GM18505 (cell line): ENCODE results near the gene ASPG.

Source experiments
- ATAC-seq: cut with Tn5 transposase; IDR thresholded peaks from one replicate; pipeline ENCODE4 v1.9.1; 2021; ENCODE audit not compliant: unreplicated experiment
- POLR2A ChIP-seq: IDR thresholded peaks from 4 replicates; pipeline ENCODE4 v1.6.1; 2011; ENCODE audit warnings: borderline replicate concordance; ENCODE audit not compliant: insufficient read depth, insufficient read length; ENCODE audit errors: extremely low read depth

Gene ASPG

GRCh38 chr14:104100171-104101085, 14.9 kb downstream of the ASPG start:
- TF ChIP-seq POLR2A: no peak
- no peak for ATAC-seq

GRCh38 chr14:104101086-104101621, 15.7 kb downstream of the ASPG start:
- no peak for ATAC-seq
- no peak for TF ChIP-seq POLR2A

GRCh38 chr14:104101651-104102281, 16.3 kb downstream of the ASPG start:
- no peak for ATAC-seq
- no peak for TF ChIP-seq POLR2A

- no peak for TF ChIP-seq POLR2A
- ATAC-seq: no peak
These were observed 16.9 kb downstream of the ASPG start for GRCh38 chr14:104102282-104102914.

- no peak for ATAC-seq
- TF ChIP-seq POLR2A: no peak
These were observed 17.6 kb downstream of the ASPG start for GRCh38 chr14:104103061-104103445.

- TF ChIP-seq POLR2A: no peak
- ATAC-seq: no peak
These were observed 18.1 kb downstream of the ASPG start for GRCh38 chr14:104103446-104104075.

- no peak for ATAC-seq
- TF ChIP-seq POLR2A: no peak
These were observed 18.8 kb downstream of the ASPG start for GRCh38 chr14:104104076-104104901.

- no peak for TF ChIP-seq POLR2A
These were observed 19.7 kb downstream of the ASPG start for GRCh38 chr14:104105071-104105821.

GRCh38 chr14:104105822-104106470, 20.4 kb downstream of the ASPG start:
- TF ChIP-seq POLR2A: no peak
- no peak for ATAC-seq

More at GRCh38 chr14:104105071-104105821, 19.7 kb downstream of the ASPG start:
- no peak for ATAC-seq

- no peak for TF ChIP-seq POLR2A
- ATAC-seq: no peak
These were observed 21.0 kb downstream of the ASPG start for GRCh38 chr14:104106471-104106991.

GRCh38 chr14:104107101-104107581, 21.6 kb downstream of the ASPG start:
- ATAC-seq: no peak
- TF ChIP-seq POLR2A: no peak
